HUES6 (cell line): ENCODE measurements around the gene CIPC.

Experiments
- H3K27ac ChIP-seq: 2 replicates; pipeline ENCODE4 v1.7.0; 2013; ENCODE audit warnings: low read depth, mild to moderate bottlenecking, low read length, inconsistent platforms
- H3K27me3 ChIP-seq: 2 replicates; pipeline ENCODE4 v1.6.1; 2013; ENCODE audit warnings: low read length; ENCODE audit not compliant: control insufficient read depth, insufficient read depth
- H3K36me3 ChIP-seq: 2 replicates; pipeline ENCODE4 v1.6.1; 2013; ENCODE audit warnings: low read length; ENCODE audit not compliant: control insufficient read depth, insufficient read depth
- H3K4me1 ChIP-seq: 2 replicates; pipeline ENCODE4 v1.6.1; 2013; ENCODE audit warnings: low read length; ENCODE audit not compliant: control insufficient read depth, insufficient read depth
- H3K4me3 ChIP-seq: 2 replicates; pipeline ENCODE4 v1.5.1; 2013; ENCODE audit warnings: low read depth, low read length
- H3K9ac ChIP-seq: one replicate; pipeline ENCODE4 v1.6.1; 2013; ENCODE audit warnings: mild to moderate bottlenecking, low read length
- H3K9me3 ChIP-seq: 2 replicates; pipeline ENCODE4 v1.6.1; 2013; ENCODE audit warnings: low read depth, low read length; ENCODE audit not compliant: control insufficient read depth, insufficient read depth

Gene CIPC

GRCh38 chr14:77061630-77062257 lies 36.3 kb upstream of the CIPC start:
- Histone ChIP-seq H3K9me3 (no peaks in the 10 kb centered on the region), H3K27ac (no peak overlapping the region), H3K36me3 (no peaks in the 10 kb centered on the region), H3K27me3 (no peaks in the 10 kb centered on the region), H3K9ac (no peak overlapping the region), H3K4me1 (peaks cover 14% of the 10 kb centered on the region), H3K4me3 (no peak overlapping the region)

GRCh38 chr14:77062261-77062660 lies 35.8 kb upstream of the CIPC start:
- H3K4me3 ChIP-seq = no peak overlapping the region
- H3K9ac ChIP-seq = no peak overlapping the region
- no peaks in the 10 kb centered on the region for H3K36me3 ChIP-seq
- no peaks in the 10 kb centered on the region for H3K27me3 ChIP-seq
- H3K4me1 ChIP-seq = peaks cover 14% of the 10 kb centered on the region
- no peak overlapping the region for H3K27ac ChIP-seq
- no peaks in the 10 kb centered on the region for H3K9me3 ChIP-seq

DNA sequence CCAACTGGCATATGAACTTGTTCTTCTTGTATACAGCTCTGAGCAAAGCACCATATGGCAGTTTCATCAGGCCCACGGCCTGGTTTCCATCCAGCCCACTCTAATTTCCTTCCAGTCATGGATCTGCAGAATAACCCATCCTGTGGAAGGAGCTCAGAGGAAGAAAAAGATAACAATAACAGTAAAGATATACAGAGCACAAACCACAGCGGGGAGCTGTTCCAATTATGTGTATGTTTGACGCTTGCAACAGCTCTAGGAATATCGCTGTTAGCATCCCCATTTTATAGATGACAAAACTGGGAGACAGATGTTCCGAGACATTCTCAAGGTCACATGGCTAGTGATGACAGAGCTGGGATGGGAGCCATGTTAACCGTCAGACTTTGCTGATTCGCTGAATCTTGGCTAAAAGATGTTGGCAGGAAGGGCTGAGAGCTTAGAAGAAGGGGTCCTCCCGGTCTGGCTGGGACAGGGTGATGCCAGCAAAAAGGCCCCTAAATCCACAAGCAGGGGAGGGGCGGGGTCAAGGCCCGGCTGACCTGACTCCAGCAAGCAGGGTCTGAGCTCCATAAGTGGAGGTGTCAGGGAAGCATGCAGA lies 34.4 kb upstream of the CIPC start:
- no peak overlapping the region for H3K27ac ChIP-seq
- no peaks in the 10 kb centered on the region for H3K9me3 ChIP-seq
- H3K27me3 ChIP-seq = no peaks in the 10 kb centered on the region
- no peak overlapping the region for H3K4me3 ChIP-seq
- H3K9ac ChIP-seq = no peak overlapping the region
- H3K36me3 ChIP-seq = no peaks in the 10 kb centered on the region
- H3K4me1 ChIP-seq = peaks cover 17% of the 10 kb centered on the region

- H3K9me3 ChIP-seq = no peaks in the 10 kb centered on the region
- H3K9ac ChIP-seq = no peak overlapping the region
- no peak overlapping the region for H3K4me3 ChIP-seq
- H3K4me1 ChIP-seq = peaks cover 9% of the 10 kb centered on the region; the same call in 1 of the 2 replicates
- H3K27ac ChIP-seq = no peak overlapping the region
- no peaks in the 10 kb centered on the region for H3K27me3 ChIP-seq
- H3K36me3 ChIP-seq = no peaks in the 10 kb centered on the region
These were observed 33.4 kb upstream of the CIPC start for GRCh38 chr14:77064521-77065178.

DNA sequence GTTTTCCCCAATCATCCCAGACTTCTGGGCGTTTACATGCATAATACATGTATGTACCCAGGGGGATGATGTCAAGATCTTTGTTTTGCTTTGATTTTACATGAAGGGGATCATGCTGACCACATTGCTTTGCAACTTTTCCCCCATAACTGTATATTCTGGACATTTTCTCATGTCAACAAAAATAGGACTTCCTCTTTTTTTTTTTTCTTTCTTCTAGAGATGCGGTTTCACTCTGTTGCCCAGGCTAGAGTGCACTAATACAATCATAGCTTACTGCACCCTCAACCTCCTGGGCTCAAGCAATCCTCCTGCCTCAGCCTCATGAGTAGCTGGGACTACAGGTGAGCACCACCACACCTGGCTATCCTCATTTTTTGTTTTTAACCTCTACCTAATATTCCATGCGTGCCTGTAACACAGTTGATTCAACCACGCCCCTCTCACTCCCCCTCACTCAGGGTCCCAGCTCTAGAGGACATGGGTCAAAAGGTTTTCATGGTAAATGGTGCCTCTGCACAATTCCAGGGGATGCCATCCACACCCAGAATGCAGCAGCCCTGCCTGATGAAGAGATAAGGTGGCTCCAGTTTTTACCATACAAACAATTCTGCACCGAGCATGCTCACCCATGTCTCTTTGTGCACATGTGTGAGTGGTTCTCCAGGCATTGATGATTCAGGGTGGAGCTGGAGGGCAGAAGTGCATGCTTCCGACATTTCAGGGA lies 32.0 kb upstream of the CIPC start:
- H3K9ac ChIP-seq = no peak overlapping the region
- peaks cover 10% of the 10 kb centered on the region; the same call in 1 of the 2 replicates for H3K4me1 ChIP-seq
- no peaks in the 10 kb centered on the region for H3K27me3 ChIP-seq
- H3K36me3 ChIP-seq = no peaks in the 10 kb centered on the region
- no peaks in the 10 kb centered on the region for H3K9me3 ChIP-seq
- no peak overlapping the region for H3K4me3 ChIP-seq
- H3K27ac ChIP-seq = no peak overlapping the region

GRCh38 chr14:77066578-77067172 lies 31.4 kb upstream of the CIPC start:
- Histone ChIP-seq H3K9ac (no peak overlapping the region), H3K9me3 (no peaks in the 10 kb centered on the region), H3K4me1 (peaks cover 13% of the 10 kb centered on the region; the same call in 1 of the 2 replicates), H3K27ac (no peak overlapping the region), H3K4me3 (no peak overlapping the region), H3K36me3 (no peaks in the 10 kb centered on the region), H3K27me3 (no peaks in the 10 kb centered on the region)

- Histone ChIP-seq H3K36me3 (no peaks in the 10 kb centered on the region), H3K27ac (no peak overlapping the region), H3K9me3 (no peaks in the 10 kb centered on the region), H3K9ac (no peak overlapping the region), H3K27me3 (no peaks in the 10 kb centered on the region), H3K4me1 (peaks cover 17% of the 10 kb centered on the region), H3K4me3 (no peak overlapping the region)
These were observed 30.2 kb upstream of the CIPC start for GRCh38 chr14:77067632-77068516.

DNA sequence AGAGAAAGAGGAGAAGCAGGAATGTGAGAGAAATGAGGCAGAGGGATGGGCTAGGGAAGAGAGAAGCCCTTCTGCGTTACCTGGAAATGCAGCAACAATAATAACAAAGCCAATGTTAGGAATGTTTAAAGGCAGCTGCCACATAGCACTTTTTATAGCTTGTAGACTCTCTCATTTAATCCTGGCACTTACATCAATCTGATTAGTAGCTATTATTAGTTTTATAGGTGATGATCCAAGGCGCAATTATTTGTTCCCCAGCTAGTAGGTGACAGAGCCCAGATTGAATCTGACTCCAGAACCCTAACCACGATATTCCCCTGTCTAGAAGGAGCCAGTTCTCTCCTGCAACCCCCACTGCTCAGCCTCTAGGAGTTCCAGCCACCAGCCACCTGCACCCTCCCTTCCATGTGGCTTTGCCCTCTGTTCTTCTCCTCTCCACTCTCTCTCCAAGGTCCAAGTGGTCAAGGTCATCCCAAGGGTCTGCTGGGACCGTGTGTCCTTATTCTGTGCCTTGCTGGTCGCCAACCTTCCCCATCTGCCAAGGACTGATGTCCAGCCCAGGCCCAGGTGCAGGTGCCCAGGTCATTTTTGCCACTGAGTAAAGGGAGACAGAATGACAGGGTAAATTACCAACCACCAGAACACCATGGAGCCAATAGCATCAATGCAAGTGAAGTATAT lies 29.4 kb upstream of the CIPC start:
- H3K27me3 ChIP-seq = no peaks in the 10 kb centered on the region
- no peak overlapping the region for H3K9ac ChIP-seq
- no peaks in the 10 kb centered on the region for H3K36me3 ChIP-seq
- peaks cover 17% of the 10 kb centered on the region for H3K4me1 ChIP-seq
- H3K4me3 ChIP-seq = no peak overlapping the region
- H3K27ac ChIP-seq = no peak overlapping the region
- H3K9me3 ChIP-seq = no peaks in the 10 kb centered on the region

DNA sequence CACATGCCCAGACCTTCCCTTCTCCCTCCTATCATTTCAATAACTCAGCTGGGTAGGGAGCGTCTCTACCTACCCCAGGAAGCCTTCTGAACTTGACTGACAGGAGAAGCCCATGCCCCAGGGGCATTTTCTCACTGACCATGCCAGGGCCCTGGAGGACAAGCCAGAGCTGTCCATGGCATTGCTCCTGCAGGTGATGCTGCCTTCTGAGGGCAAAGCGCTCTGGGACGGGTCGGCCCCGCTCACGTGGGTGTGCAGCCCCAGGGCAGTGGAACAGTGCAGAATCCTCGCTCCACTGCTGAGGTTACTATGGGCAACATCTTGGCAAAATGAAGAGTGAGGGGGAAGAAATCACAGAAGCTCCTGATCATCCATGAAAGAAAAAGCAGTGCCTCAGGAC lies 28.5 kb upstream of the CIPC start:
- H3K9ac ChIP-seq = no peak overlapping the region
- no peak overlapping the region for H3K4me3 ChIP-seq
- H3K27ac ChIP-seq = no peak overlapping the region
- no peaks in the 10 kb centered on the region for H3K36me3 ChIP-seq
- H3K4me1 ChIP-seq = peaks cover 17% of the 10 kb centered on the region
- peaks cover 3% of the 10 kb centered on the region; the same call in 1 of the 2 replicates for H3K9me3 ChIP-seq
- H3K27me3 ChIP-seq = no peaks in the 10 kb centered on the region

GRCh38 chr14:77071938-77072388 lies 26.1 kb upstream of the CIPC start:
- H3K27me3 ChIP-seq = no peaks in the 10 kb centered on the region
- peaks cover 31% of the 10 kb centered on the region for H3K4me1 ChIP-seq
- H3K4me3 ChIP-seq = no peak overlapping the region
- H3K36me3 ChIP-seq = no peaks in the 10 kb centered on the region
- peaks cover 3% of the 10 kb centered on the region; the same call in 1 of the 2 replicates for H3K9me3 ChIP-seq
- no peak overlapping the region for H3K27ac ChIP-seq
- no peak overlapping the region for H3K9ac ChIP-seq
